PC-3 (cell line): ENCODE results near the gene SLC25A19. TPM values are rescaled to one million over a fixed set of nuclear protein-coding genes. Genes with fewer than 3 reads are reported as not detected.

ENCODE experiments used
- ATAC-seq: fragments of 200-7000 bp; cut with Tn5 transposase; 2 replicates; pipeline ENCODE4 v1.9.1; 2020; ENCODE audit warnings: mild to moderate bottlenecking, moderate library complexity
- BruUV-seq: library from RNA; stranded (reverse); fragments of 400-500 nt; replicated peaks from 2 replicates; lab custom pipeline; 2021; lab: Mats Ljungman, UMichigan
- CTCF ChIA-PET: fragments of 300-600 bp; sonication (Branson Sonifier 250); formaldehyde crosslinking; loops from one replicate; lab custom pipeline; 2022; ENCODE audit warnings: antibody characterized with exemption; lab: Charles Lee
- POLR2A ChIA-PET: fragments of 300-600 bp; sonication (Branson Sonifier 250); formaldehyde crosslinking; loops from one replicate; lab custom pipeline; 2022; ENCODE audit warnings: antibody characterized with exemption; ENCODE audit not compliant: unreplicated experiment; lab: Charles Lee
- DNase-seq: peaks from one replicate; pipeline ENCODE4 v3.0.0-alpha.2; 2015
- H2AFZ ChIP-seq: fragments of 300-600 bp; sonication (generic); 2 replicates; pipeline ENCODE4 v1.6.0; 2016; ENCODE audit warnings: antibody characterized with exemption, low read length
- H3F3A ChIP-seq: fragments of 300-600 bp; sonication (generic); one replicate; pipeline ENCODE4 v1.6.0; 2017; ENCODE audit warnings: antibody characterized with exemption, low read length, control low read depth, mild to moderate bottlenecking; ENCODE audit not compliant: unreplicated experiment
- H3K27ac ChIP-seq: fragments of 300-600 bp; sonication (generic); 2 replicates; pipeline ENCODE4 v1.5.1; 2016; ENCODE audit warnings: mild to moderate bottlenecking, low read length
- H3K27me3 ChIP-seq: fragments of 300-600 bp; sonication (generic); 2 replicates; pipeline ENCODE4 v1.6.1; 2016; ENCODE audit warnings: low read length, mixed read lengths
- H3K36me3 ChIP-seq: fragments of 300-600 bp; sonication (generic); 2 replicates; pipeline ENCODE4 v1.6.1; 2016; ENCODE audit warnings: low read depth, mixed run types, low read length, mixed read lengths
- H3K4me1 ChIP-seq: fragments of 300-600 bp; sonication (generic); 2 replicates; pipeline ENCODE4 v1.5.1; 2016; ENCODE audit warnings: low read length; ENCODE audit not compliant: insufficient read depth
- H3K4me2 ChIP-seq: fragments of 300-600 bp; sonication (generic); 2 replicates; pipeline ENCODE4 v1.6.0; 2016; ENCODE audit warnings: low read length
- H3K4me3 ChIP-seq: fragments of 300-600 bp; sonication (generic); 2 replicates; pipeline ENCODE4 v1.5.1; 2016; ENCODE audit warnings: mild to moderate bottlenecking, low read length, mixed read lengths
- H3K79me2 ChIP-seq: fragments of 300-600 bp; sonication (generic); 2 replicates; pipeline ENCODE4 v1.6.1; 2017; ENCODE audit warnings: low read length, mixed read lengths
- H3K9ac ChIP-seq: fragments of 300-600 bp; sonication (generic); 2 replicates; pipeline ENCODE4 v1.6.0; 2016; ENCODE audit warnings: mild to moderate bottlenecking, low read length
- H3K9me2 ChIP-seq: fragments of 300-600 bp; sonication (generic); replicated peaks from 2 replicates; pipeline ENCODE4 v1.6.1; 2016; ENCODE audit warnings: mixed run types, low read length, mixed read lengths
- H3K9me3 ChIP-seq: fragments of 300-600 bp; sonication (generic); 2 replicates; pipeline ENCODE4 v1.6.1; 2016; ENCODE audit warnings: low read length, mixed read lengths
- H4K20me1 ChIP-seq: fragments of 300-600 bp; sonication (generic); 2 replicates; pipeline ENCODE4 v1.6.1; 2016; ENCODE audit warnings: low read length, mixed read lengths
- EZH2 ChIP-seq: fragments of 300-600 bp; sonication (generic); IDR thresholded peaks from one replicate; pipeline ENCODE4 v1.6.1; 2017; ENCODE audit warnings: antibody characterized with exemption, mild to moderate bottlenecking, low read length; ENCODE audit not compliant: unreplicated experiment
- EZH2phosphoT487 ChIP-seq: fragments of 300-600 bp; sonication (generic); IDR thresholded peaks from 2 replicates; pipeline ENCODE4 v1.6.1; 2018; ENCODE audit warnings: mild to moderate bottlenecking, antibody characterized with exemption, low read length, borderline replicate concordance
- intact Hi-C: fragments of 100-400 bp; cut with micrococcal nuclease; formaldehyde crosslinking; loops from 2 replicates; pipeline ENCODE4 v1.9.0; 2023
- total RNA-seq: library from RNA; depleted of rRNA; stranded (reverse); fragments of >200 nt; gene quantifications from 2 replicates; pipeline ENCODE4 v1.2.3, GENCODE V29; 2014
- TF ChIP-seq, protein P1 (sequence below): fragments of 300-600 bp; sonication (generic); conservative IDR thresholded peaks from 2 replicates; pipeline ENCODE4 v1.5.1; 2017; ENCODE audit warnings: antibody characterized with exemption, low read depth, mild to moderate bottlenecking, low read length

The SLC25A19 gene
- total RNA-seq, 1 experiment from 2014 or later, result 75.0 TPM

DNA sequence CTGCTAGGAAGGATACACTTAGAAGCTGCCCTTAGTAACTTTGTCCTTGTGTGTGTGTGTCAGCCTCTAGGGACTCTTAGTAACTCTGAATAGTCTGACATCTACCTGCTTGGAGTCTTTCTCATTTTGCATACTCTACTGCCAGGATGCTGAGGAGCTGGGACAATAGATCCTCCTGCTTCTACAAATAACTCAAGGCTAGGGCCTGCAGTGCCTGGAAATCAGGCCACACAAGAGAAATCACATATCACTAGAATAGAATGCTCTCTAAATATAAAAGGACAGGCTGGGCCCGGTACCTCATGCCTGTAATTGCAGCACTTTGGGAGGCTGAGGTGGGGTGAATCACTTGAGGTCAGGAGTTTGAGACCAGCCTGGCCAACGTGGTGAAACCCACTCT is 38.5 kb upstream of the SLC25A19 start:
- H3K9ac ChIP-seq, result no peak overlapping the region
- TF ChIP-seq, protein P1, sequence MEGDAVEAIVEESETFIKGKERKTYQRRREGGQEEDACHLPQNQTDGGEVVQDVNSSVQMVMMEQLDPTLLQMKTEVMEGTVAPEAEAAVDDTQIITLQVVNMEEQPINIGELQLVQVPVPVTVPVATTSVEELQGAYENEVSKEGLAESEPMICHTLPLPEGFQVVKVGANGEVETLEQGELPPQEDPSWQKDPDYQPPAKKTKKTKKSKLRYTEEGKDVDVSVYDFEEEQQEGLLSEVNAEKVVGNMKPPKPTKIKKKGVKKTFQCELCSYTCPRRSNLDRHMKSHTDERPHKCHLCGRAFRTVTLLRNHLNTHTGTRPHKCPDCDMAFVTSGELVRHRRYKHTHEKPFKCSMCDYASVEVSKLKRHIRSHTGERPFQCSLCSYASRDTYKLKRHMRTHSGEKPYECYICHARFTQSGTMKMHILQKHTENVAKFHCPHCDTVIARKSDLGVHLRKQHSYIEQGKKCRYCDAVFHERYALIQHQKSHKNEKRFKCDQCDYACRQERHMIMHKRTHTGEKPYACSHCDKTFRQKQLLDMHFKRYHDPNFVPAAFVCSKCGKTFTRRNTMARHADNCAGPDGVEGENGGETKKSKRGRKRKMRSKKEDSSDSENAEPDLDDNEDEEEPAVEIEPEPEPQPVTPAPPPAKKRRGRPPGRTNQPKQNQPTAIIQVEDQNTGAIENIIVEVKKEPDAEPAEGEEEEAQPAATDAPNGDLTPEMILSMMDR, result no peak
- TF ChIP-seq EZH2phosphoT487 (no peak), EZH2 (no peak)
- 0 out of 2 replicates have a peak, but pooled peaks cover 3% of the 10 kb centered on the region for H4K20me1 ChIP-seq
- no peaks in the 10 kb centered on the region for H3K27me3 ChIP-seq
- ChIA-PET POLR2A (no interaction called here), CTCF (no interaction called here)
- H3K36me3 ChIP-seq, result peaks cover 26% of the 10 kb centered on the region
- intact Hi-C loops, result no loop called here
- H2AFZ ChIP-seq, result no peak overlapping the region
- no peaks in the 10 kb centered on the region for H3F3A ChIP-seq
- H3K27ac ChIP-seq, result no peak overlapping the region
- H3K79me2 ChIP-seq, result peaks cover 28% of the 10 kb centered on the region
- DNase-seq, result no peak
- no peak overlapping the region for H3K4me3 ChIP-seq
- no peaks in the 10 kb centered on the region for H3K9me3 ChIP-seq
- no peaks in the 10 kb centered on the region for H3K4me1 ChIP-seq
- no peak for ATAC-seq
- no TSS peak for BruUV-seq
- no peaks in the 10 kb centered on the region for H3K9me2 ChIP-seq
- H3K4me2 ChIP-seq, result no peak overlapping the region

DNA sequence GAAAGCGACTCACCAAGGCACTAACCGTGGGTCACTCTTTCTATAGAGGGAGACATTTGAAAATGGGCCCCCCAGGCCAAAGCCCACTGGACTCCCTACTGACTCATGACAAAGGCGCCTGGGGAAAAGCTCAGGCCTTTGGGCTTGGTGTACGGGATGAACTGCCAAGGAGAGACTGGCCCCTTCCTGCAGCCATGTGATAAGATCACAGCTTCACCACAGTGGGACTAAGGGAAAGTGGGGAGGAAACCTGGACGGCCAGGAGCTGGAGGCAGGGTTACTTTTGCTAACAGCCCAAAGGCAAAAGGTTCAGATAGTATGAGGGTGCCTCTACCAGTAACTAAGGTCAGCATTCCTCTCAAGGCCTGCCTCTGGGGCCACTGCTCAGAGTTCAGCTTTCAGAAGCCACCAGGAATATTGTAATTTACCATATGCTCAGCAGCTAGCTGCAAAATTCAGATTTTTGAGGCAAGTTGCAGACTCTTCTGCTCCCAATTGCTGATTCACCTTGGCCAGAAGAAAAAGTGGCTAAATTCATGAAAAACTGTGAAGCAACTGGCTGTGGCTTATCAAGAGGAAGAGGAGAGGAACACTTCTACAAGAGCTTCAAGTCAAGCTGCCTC is 37.1 kb upstream of the SLC25A19 start:
- no TSS peak for BruUV-seq
- Histone ChIP-seq H4K20me1 (no peaks in the 10 kb centered on the region), H3K79me2 (peaks cover 23% of the 10 kb centered on the region), H2AFZ (no peak overlapping the region), H3K9me2 (no peaks in the 10 kb centered on the region), H3F3A (no peaks in the 10 kb centered on the region), H3K4me3 (no peak overlapping the region), H3K9me3 (no peaks in the 10 kb centered on the region), H3K27ac (no peak overlapping the region), H3K27me3 (no peaks in the 10 kb centered on the region), H3K4me1 (no peaks in the 10 kb centered on the region), H3K36me3 (peaks cover 31% of the 10 kb centered on the region), H3K9ac (no peak overlapping the region), H3K4me2 (no peak overlapping the region)
- intact Hi-C loops, result no loop called here
- POLR2A ChIA-PET, result interaction anchor here (0.7 to 1.3 kb wide), 2 partner anchors 40 to 79 kb away, joined by 3 to 4 read pairs; partner anchors contain the start of gene GRB2
- DNase-seq (no peak), ATAC-seq (no peak)
- TF ChIP-seq, protein P1, result no peak
- TF ChIP-seq EZH2, result no peak
- CTCF ChIA-PET, result interaction anchor here (0.6 kb wide), 1 partner anchor 15 kb away, joined by 10 read pairs; no protein-coding TSS in a partner anchor

GRCh38 chr17:75325827-75326225 is 36.6 kb upstream of the SLC25A19 start:
- CTCF ChIA-PET, result no interaction called here
- no peaks in the 10 kb centered on the region for H3K4me1 ChIP-seq
- no peak overlapping the region for H3K27ac ChIP-seq
- H3K4me3 ChIP-seq, result no peak overlapping the region
- H3K4me2 ChIP-seq, result no peak overlapping the region
- H3K9me3 ChIP-seq, result no peaks in the 10 kb centered on the region
- POLR2A ChIA-PET, result no interaction called here
- peaks cover 33% of the 10 kb centered on the region for H3K36me3 ChIP-seq
- H3K27me3 ChIP-seq, result no peaks in the 10 kb centered on the region
- TF ChIP-seq EZH2phosphoT487 (no peak), EZH2 (no peak)
- TF ChIP-seq, protein P1, result no peak
- no peak overlapping the region for H2AFZ ChIP-seq
- peaks cover 18% of the 10 kb centered on the region for H3K79me2 ChIP-seq
- no peak for DNase-seq
- no peaks in the 10 kb centered on the region for H3K9me2 ChIP-seq
- no peak for ATAC-seq
- intact Hi-C loops, result no loop called here
- H3F3A ChIP-seq, result no peaks in the 10 kb centered on the region
- no peaks in the 10 kb centered on the region for H4K20me1 ChIP-seq
- no peak overlapping the region for H3K9ac ChIP-seq
- no TSS peak for BruUV-seq
